Measurements from ENCODE around the gene C19orf18.

- TF ChIP-seq SUZ12 (IDR thresholded peaks at IDR 0.05): no peak
- no peak for TF ChIP-seq NFRKB (IDR thresholded peaks at IDR 0.05)
Observed at GRCh38 chr19:57954996-57955395, 19.3 kb downstream of the C19orf18 start.
